Skeletal muscle tissue (tissue), 4 donors: ENCODE measurements around the gene TSKU. TPM values are rescaled to one million over a fixed set of nuclear protein-coding genes. Genes with fewer than 3 reads are reported as not detected.

Experiments
- H3K27ac ChIP-seq: one replicate; pipeline ENCODE4 v1.7.0; 2013; ENCODE audit warnings: mild to moderate bottlenecking, low read depth, low read length, inconsistent platforms
- H3K27me3 ChIP-seq, 3 donors: one replicate each; pipeline ENCODE4 v1.7.0; 2013; ENCODE audit warnings: low read length in 3 of 3; ENCODE audit not compliant: control insufficient read depth in 3 of 3, insufficient read depth in 3 of 3
- H3K36me3 ChIP-seq, 3 donors: one replicate each; pipeline ENCODE4 v1.7.0; 2013; ENCODE audit warnings: low read length in 3 of 3; ENCODE audit not compliant: control insufficient read depth in 3 of 3, insufficient read depth in 3 of 3
- H3K4me1 ChIP-seq, 3 donors: one replicate each; pipeline ENCODE4 v1.7.0; 2013; ENCODE audit warnings: low read length in 3 of 3, mild to moderate bottlenecking in 3 of 3; ENCODE audit not compliant: control insufficient read depth in 3 of 3, insufficient read depth in 3 of 3
- H3K4me3 ChIP-seq, 3 donors: one replicate each; pipeline ENCODE4 v1.7.0; 2013; ENCODE audit warnings: low read length in 3 of 3
- H3K9ac ChIP-seq, 3 donors: one replicate each; pipeline ENCODE4 v1.7.0; 2013; ENCODE audit warnings: low read length in 3 of 3, mild to moderate bottlenecking in 3 of 3, moderate library complexity in 2 of 3, low read depth in 1 of 3
- H3K9me3 ChIP-seq, 3 donors: one replicate each; pipeline ENCODE4 v1.7.0; 2013; ENCODE audit warnings: low read length in 3 of 3; ENCODE audit not compliant: control insufficient read depth in 3 of 3
- total RNA-seq: library from RNA; depleted of rRNA; stranded (reverse); fragments of >200 nt; gene quantifications from one replicate; pipeline ENCODE4 v1.2.3, GENCODE V29; 2014
- donor health status: Osteomylitis.

Gene TSKU
- total RNA-seq, 1 donor from 2014 or later: 6.8 TPM

GRCh38 chr11:76769645-76770586 lies 13.2 kb upstream of the TSKU start:
- H3K4me1 ChIP-seq: peaks cover 52 to 58% (median 52%) of the 10 kb centered on the region in 3 donors
- peak overlapping the region; percentile 29 for H3K27ac ChIP-seq
- no peak overlapping the region for H3K9ac ChIP-seq

DNA sequence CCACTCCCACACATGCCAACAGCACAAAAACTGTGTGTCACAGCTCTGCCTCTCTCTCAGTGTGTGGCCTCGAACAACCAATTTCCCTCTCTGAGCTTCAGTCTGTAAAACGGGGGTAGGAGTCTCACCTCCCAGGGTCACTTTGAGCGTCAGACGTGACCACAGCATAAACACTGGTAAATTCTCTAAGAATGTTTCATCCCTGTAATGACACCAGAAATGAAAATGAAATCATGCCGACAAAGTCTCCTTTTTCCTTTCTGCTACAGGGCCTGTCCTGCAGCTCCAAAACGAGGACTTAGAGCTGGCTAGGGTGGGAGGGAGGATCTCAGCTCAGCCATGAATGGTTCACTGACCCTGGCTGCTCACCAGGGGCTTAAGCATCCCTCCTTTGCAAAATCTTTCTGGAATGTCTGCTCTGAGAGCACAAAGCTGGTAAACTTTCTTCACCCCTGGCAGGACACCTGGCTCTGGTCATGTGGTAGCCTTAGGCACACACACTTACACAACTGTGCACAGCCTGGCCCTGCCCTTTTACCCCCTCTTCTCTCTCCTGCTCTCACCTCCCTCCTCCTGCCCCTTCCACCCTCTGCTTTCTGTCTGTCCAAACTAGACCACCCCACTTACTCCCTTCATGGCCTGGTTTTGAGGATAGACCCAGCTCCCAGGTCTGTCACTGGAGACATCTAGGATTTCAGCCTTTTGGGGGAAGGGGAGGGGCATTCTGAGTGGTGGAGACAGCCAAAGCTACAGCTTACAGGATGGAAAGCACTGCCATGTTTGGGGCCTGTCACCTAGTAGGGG lies 12.3 kb upstream of the TSKU start:
- peak overlapping the region in 1 of 3 donors; percentile 41 for H3K9ac ChIP-seq
- H3K4me3 ChIP-seq: no peak overlapping the region
- H3K27ac ChIP-seq: peak overlapping the region; percentile 29
- peaks cover 48 to 58% (median 49%) of the 10 kb centered on the region in 3 donors for H3K4me1 ChIP-seq
- H3K36me3 ChIP-seq: no peaks in the 10 kb centered on the region
- no peaks in the 10 kb centered on the region for H3K27me3 ChIP-seq
- H3K9me3 ChIP-seq: no peaks in the 10 kb centered on the region

More at GRCh38 chr11:76769645-76770586, 13.2 kb upstream of the TSKU start:
- no peaks in the 10 kb centered on the region for H3K36me3 ChIP-seq
- no peaks in the 10 kb centered on the region for H3K27me3 ChIP-seq
- H3K9me3 ChIP-seq: no peaks in the 10 kb centered on the region
- no peak overlapping the region for H3K4me3 ChIP-seq

DNA sequence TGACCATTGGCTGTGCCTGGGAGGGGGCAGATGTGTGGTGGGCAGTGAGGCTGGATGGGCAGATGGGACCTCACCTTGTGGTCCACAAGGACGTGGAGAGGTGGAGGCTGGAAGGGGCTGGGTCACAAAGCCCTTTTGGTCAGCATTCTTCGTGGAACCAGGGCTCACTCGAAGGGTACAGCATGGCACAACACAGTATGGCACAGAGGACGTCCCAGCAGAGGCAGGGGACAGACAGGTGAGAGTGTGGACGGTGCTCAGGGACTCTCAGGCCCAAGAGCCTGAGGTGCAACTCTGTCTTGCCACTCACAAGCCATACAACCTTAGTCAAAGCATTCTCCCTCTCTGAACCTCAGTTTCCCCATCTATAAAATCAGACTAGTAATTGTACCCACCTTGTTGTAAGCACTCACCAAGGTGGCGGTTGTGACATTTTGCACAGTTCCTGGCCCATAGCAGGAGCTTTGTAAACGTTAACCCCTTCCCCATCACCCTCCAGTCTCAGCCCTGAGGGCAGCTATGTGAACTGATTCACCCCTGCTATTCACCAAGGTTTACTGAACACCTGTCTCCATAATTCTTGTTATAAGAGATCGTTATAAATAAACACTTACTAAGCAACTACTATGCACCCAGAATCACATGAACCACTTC lies 11.6 kb upstream of the TSKU start:
- Histone ChIP-seq H3K9ac (no peak overlapping the region), H3K36me3 (no peaks in the 10 kb centered on the region), H3K27me3 (no peaks in the 10 kb centered on the region), H3K9me3 (peaks cover 0 to 2% (median 0%) of the 10 kb centered on the region in 3 donors), H3K4me3 (no peak overlapping the region), H3K4me1 (peaks cover 47 to 54% (median 48%) of the 10 kb centered on the region in 3 donors), H3K27ac (no peak overlapping the region)

- Histone ChIP-seq H3K27ac (no peak overlapping the region), H3K9ac (no peak overlapping the region), H3K36me3 (no peaks in the 10 kb centered on the region), H3K27me3 (no peaks in the 10 kb centered on the region), H3K9me3 (peaks cover 0 to 5% (median 0%) of the 10 kb centered on the region in 3 donors), H3K4me1 (peaks cover 47 to 54% (median 48%) of the 10 kb centered on the region in 3 donors), H3K4me3 (peak overlapping the region in 2 of 3 donors; percentile 17 to 39)
Observed at GRCh38 chr11:76772100-76772782, 10.9 kb upstream of the TSKU start.

- peaks cover 42 to 51% (median 45%) of the 10 kb centered on the region in 3 donors for H3K4me1 ChIP-seq
- peaks cover 0 to 5% (median 0%) of the 10 kb centered on the region in 3 donors for H3K9me3 ChIP-seq
- H3K27ac ChIP-seq: no peak overlapping the region
- H3K4me3 ChIP-seq: peak overlapping the region in 2 of 3 donors; percentile 17 to 39
- no peaks in the 10 kb centered on the region for H3K27me3 ChIP-seq
- no peak overlapping the region for H3K9ac ChIP-seq
- no peaks in the 10 kb centered on the region for H3K36me3 ChIP-seq
Observed at GRCh38 chr11:76772783-76773106, 10.4 kb upstream of the TSKU start.

DNA sequence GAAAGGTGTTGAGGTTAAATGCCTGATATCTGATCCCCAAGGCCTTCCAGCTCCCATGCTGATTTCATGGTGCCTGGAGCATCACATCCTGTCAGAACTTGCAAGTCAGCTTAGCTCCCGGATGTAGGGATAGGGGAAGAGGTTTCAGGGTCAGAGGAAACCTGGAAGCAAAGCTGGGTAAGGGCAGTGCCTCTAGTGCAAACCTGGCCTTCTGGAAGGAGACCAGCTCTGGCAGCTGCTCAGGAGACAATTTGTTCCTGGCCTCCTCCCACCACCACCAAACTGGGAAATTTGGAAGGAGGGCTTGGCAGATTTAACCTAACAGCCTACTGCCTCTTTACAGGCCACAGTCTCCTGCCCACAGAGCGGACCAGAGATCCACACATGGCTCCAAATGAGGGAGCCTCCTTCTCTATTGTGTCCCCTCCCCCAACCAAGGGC lies 9.2 kb upstream of the TSKU start:
- Histone ChIP-seq H3K9me3 (peaks cover 0 to 5% (median 0%) of the 10 kb centered on the region in 3 donors), H3K27me3 (peaks cover 0 to 1% (median 0%) of the 10 kb centered on the region in 3 donors), H3K9ac (no peak overlapping the region), H3K27ac (no peak overlapping the region), H3K4me1 (peaks cover 32 to 41% (median 34%) of the 10 kb centered on the region in 3 donors), H3K4me3 (no peak overlapping the region), H3K36me3 (no peaks in the 10 kb centered on the region)

DNA sequence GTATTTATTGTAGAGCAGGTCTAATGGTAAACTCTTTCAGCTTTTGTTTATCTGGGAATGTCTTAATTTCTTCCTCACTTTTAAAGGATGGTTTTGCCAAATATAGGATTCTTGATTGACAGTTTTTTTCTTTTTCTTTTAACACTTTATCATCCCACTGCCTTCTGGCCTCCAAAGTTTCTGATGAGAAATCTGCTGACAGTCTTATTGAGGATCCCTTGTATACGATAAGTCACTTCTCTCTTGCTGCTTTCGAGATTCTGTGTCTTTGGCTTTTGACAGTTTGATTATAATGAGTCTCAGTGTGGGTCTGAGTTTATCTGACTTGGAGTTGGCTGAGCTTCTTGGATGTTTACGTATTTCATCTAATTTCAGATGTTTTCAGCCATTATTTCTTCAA lies 6.7 kb upstream of the TSKU start:
- H3K9me3 ChIP-seq: peaks cover 0 to 5% (median 0%) of the 10 kb centered on the region in 3 donors
- peaks cover 27 to 33% (median 27%) of the 10 kb centered on the region in 3 donors for H3K4me1 ChIP-seq
- H3K9ac ChIP-seq: no peak overlapping the region
- no peak overlapping the region for H3K27ac ChIP-seq
- peaks cover 0 to 3% (median 0%) of the 10 kb centered on the region in 3 donors for H3K27me3 ChIP-seq
- no peak overlapping the region for H3K4me3 ChIP-seq
- H3K36me3 ChIP-seq: no peaks in the 10 kb centered on the region

DNA sequence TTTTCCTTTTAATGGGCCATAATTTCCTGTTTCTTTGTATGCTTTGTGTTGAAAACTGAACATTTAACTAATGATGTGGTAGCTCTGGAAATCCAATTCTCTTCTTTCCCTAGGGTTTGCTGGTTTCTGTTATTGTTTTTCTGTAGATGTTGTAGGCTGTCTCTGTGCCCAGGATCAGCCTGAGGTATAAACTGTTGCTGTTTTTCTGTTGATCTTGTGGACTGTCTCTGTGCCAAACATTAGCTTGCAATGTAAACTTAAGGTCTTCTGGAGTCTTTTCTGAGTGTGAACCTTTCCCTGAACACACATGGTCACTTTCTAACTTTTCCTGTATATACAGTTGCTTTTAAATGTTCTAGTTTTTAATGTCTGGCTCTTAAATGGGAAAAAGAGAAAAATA lies 5.9 kb upstream of the TSKU start:
- Histone ChIP-seq H3K27ac (no peak overlapping the region), H3K9me3 (peaks cover 0 to 5% (median 0%) of the 10 kb centered on the region in 3 donors), H3K4me3 (no peak overlapping the region), H3K27me3 (peaks cover 0 to 6% (median 0%) of the 10 kb centered on the region in 3 donors), H3K36me3 (no peaks in the 10 kb centered on the region), H3K4me1 (peaks cover 27% of the 10 kb centered on the region in 3 donors), H3K9ac (no peak overlapping the region)

- Histone ChIP-seq H3K4me3 (no peak overlapping the region), H3K27ac (no peak overlapping the region), H3K27me3 (peaks cover 0 to 6% (median 0%) of the 10 kb centered on the region in 3 donors), H3K9ac (no peak overlapping the region), H3K4me1 (peaks cover 21 to 23% (median 23%) of the 10 kb centered on the region in 3 donors), H3K9me3 (peaks cover 0 to 5% (median 0%) of the 10 kb centered on the region in 3 donors), H3K36me3 (no peaks in the 10 kb centered on the region)
Observed at GRCh38 chr11:76777876-76778275, 5.3 kb upstream of the TSKU start.
